Karpas-422 (cell line): ENCODE results near the gene CFAP46. TPM values are rescaled to one million over a fixed set of nuclear protein-coding genes. Genes with fewer than 3 reads are reported as not detected.

Source experiments
- DNase-seq: peaks from one replicate; pipeline ENCODE4 v3.0.0-alpha.2; 2015
- H2AFZ ChIP-seq: fragments of 200-600 bp; sonication (generic); 2 replicates; pipeline ENCODE4 v1.6.1; 2014; ENCODE audit warnings: antibody characterized with exemption, low read length, mixed read lengths
- H3K27ac ChIP-seq: fragments of 200-600 bp; sonication (generic); 2 replicates; pipeline ENCODE4 v1.5.1; 2014; ENCODE audit warnings: mild to moderate bottlenecking, low read length, moderate library complexity
- H3K27me3 ChIP-seq: fragments of 200-600 bp; sonication (generic); 2 replicates; pipeline ENCODE4 v1.6.1; 2014; ENCODE audit warnings: low read length, mixed read lengths
- H3K36me3 ChIP-seq: fragments of 200-600 bp; sonication (generic); 2 replicates; pipeline ENCODE4 v1.6.1; 2014; ENCODE audit warnings: low read length, mixed read lengths; ENCODE audit not compliant: insufficient read depth
- H3K4me1 ChIP-seq: fragments of 200-600 bp; sonication (generic); 2 replicates; pipeline ENCODE4 v1.6.1; 2014; ENCODE audit warnings: mild to moderate bottlenecking, low read length, mixed read lengths
- H3K4me2 ChIP-seq: fragments of 200-600 bp; sonication (generic); 2 replicates; pipeline ENCODE4 v1.6.1; 2014; ENCODE audit warnings: low read length, low read depth, mild to moderate bottlenecking; ENCODE audit not compliant: poor library complexity, severe bottlenecking
- H3K4me3 ChIP-seq: fragments of 200-600 bp; sonication (generic); 2 replicates; pipeline ENCODE4 v1.5.1; 2014; ENCODE audit warnings: mild to moderate bottlenecking, antibody characterized with exemption, low read length, mixed read lengths
- H3K79me2 ChIP-seq: fragments of 200-600 bp; sonication (generic); 2 replicates; pipeline ENCODE4 v1.6.1; 2014; ENCODE audit warnings: mild to moderate bottlenecking, low read length, mixed read lengths
- H3K9ac ChIP-seq: fragments of 200-600 bp; sonication (generic); 2 replicates; pipeline ENCODE4 v1.6.0; 2014; ENCODE audit warnings: low read length
- H3K9me2 ChIP-seq: fragments of 200-600 bp; sonication (generic), shearing (Covaris generic); replicated peaks from 2 replicates; pipeline ENCODE4 v1.6.0; 2014; ENCODE audit warnings: mild to moderate bottlenecking, low read length, moderate library complexity; ENCODE audit not compliant: insufficient read depth
- H3K9me3 ChIP-seq: fragments of 300-700, 200-600 bp; sonication (generic); 2 replicates; pipeline ENCODE4 v1.6.1; 2014; ENCODE audit warnings: low read length, mixed read lengths
- H4K20me1 ChIP-seq: fragments of 200-600 bp; sonication (generic); 2 replicates; pipeline ENCODE4 v1.6.1; 2014; ENCODE audit warnings: mild to moderate bottlenecking, antibody characterized with exemption, low read length, low read depth; ENCODE audit not compliant: insufficient read depth
- total RNA-seq: library from RNA; depleted of rRNA; stranded (reverse); fragments of >200 nt; shearing (Covaris generic); gene quantifications from 2 replicates; pipeline ENCODE4 v1.2.3, GENCODE V29; 2014; ENCODE audit warnings: low replicate concordance

The CFAP46 gene
- total RNA-seq, 1 experiment from 2014 or later: 0.22 TPM

- no peak overlapping the region for H3K27ac ChIP-seq
- no peaks in the 10 kb centered on the region for H3K27me3 ChIP-seq
- H3K36me3 ChIP-seq: no peaks in the 10 kb centered on the region
- no peak overlapping the region for H2AFZ ChIP-seq
- H3K79me2 ChIP-seq: no peaks in the 10 kb centered on the region
- H4K20me1 ChIP-seq: no peaks in the 10 kb centered on the region
- H3K4me3 ChIP-seq: no peak overlapping the region
- DNase-seq: no peak
- H3K4me1 ChIP-seq: no peaks in the 10 kb centered on the region
- H3K9me2 ChIP-seq: no peaks in the 10 kb centered on the region
- H3K9me3 ChIP-seq: peaks cover 5% of the 10 kb centered on the region; the same call in 1 of the 2 replicates
- H3K9ac ChIP-seq: no peak overlapping the region
- H3K4me2 ChIP-seq: no peak overlapping the region
These were observed 176.1 kb downstream of the CFAP46 start for GRCh38 chr10:132766291-132766690.

DNA sequence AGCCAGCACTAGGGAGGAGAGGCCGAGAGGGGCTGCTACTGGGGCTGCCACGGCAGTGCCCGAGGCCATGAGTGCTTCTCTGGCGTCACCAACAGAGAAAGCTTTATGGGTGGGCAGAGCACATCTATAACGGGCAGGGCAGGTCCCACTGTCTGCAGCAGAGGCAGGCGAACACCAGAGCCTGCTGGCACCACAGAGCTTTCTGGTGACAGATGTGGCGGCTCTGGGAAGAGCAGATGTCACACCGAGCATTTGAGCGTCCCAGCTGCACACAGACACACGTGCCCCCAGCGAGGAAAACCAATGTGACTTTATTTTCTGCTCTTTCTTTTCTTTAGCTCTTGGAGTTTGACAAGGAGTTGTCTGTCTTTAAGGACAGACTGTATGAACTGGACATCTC, 176.9 kb downstream of the CFAP46 start:
- no peaks in the 10 kb centered on the region for H3K79me2 ChIP-seq
- H3K27me3 ChIP-seq: no peaks in the 10 kb centered on the region
- H3K27ac ChIP-seq: no peak overlapping the region
- no peak overlapping the region for H3K4me2 ChIP-seq
- no peak for DNase-seq
- no peaks in the 10 kb centered on the region for H3K9me2 ChIP-seq
- no peak overlapping the region for H3K9ac ChIP-seq
- H3K36me3 ChIP-seq: no peaks in the 10 kb centered on the region
- no peak overlapping the region for H2AFZ ChIP-seq
- H3K9me3 ChIP-seq: no peaks in the 10 kb centered on the region; the same call in 1 of the 2 replicates
- no peak overlapping the region for H3K4me3 ChIP-seq
- H3K4me1 ChIP-seq: no peaks in the 10 kb centered on the region
- no peaks in the 10 kb centered on the region for H4K20me1 ChIP-seq

DNA sequence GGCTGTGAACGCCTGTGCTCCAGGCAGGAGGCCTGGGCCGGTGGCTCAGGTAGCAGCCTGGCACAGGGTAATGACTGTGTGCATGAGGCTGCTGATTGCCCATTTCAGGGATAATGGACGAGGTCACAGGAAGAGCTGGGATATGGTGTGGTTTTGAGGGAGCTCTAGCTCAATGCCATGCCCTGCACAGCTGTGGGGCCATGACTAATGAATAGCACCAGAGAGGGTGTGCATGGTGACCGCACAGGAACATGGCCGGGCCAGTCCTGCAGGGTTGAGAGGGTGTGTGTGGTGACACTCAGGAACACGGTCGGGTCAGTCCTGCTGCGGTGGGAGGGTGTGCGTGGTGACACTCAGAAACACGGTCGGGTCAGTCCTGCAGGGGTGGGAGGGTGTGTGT, 178.3 kb downstream of the CFAP46 start:
- Histone ChIP-seq H3K9ac (no peak overlapping the region), H3K27me3 (no peaks in the 10 kb centered on the region), H3K4me3 (no peak overlapping the region), H2AFZ (no peak overlapping the region), H3K36me3 (no peaks in the 10 kb centered on the region), H3K9me2 (no peaks in the 10 kb centered on the region), H4K20me1 (no peaks in the 10 kb centered on the region), H3K27ac (no peak overlapping the region), H3K4me1 (no peaks in the 10 kb centered on the region), H3K4me2 (no peak overlapping the region), H3K9me3 (no peaks in the 10 kb centered on the region; the same call in 1 of the 2 replicates), H3K79me2 (no peaks in the 10 kb centered on the region)
- DNase-seq: no peak

DNA sequence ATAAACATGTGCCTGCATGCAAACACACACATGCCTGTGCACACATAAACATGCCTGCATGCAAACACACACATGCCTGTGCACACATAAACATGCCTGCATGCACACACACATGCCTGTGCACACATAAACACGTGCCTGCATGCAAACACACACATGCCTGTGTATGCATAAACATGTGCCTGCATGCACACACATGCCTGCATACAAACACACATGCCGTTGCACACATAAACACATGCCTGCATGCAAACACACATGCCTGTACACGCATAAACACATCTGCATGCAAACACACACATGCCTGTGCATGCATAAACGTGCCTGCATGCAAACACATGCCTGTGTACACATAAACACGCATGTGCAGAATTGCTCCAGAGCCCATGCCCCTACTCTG, 178.8 kb downstream of the CFAP46 start:
- no peak overlapping the region for H3K4me3 ChIP-seq
- H3K4me1 ChIP-seq: no peaks in the 10 kb centered on the region
- no peaks in the 10 kb centered on the region for H3K9me2 ChIP-seq
- no peaks in the 10 kb centered on the region for H4K20me1 ChIP-seq
- no peak overlapping the region for H3K4me2 ChIP-seq
- H3K79me2 ChIP-seq: no peaks in the 10 kb centered on the region
- no peaks in the 10 kb centered on the region for H3K36me3 ChIP-seq
- no peak overlapping the region for H3K27ac ChIP-seq
- H3K9ac ChIP-seq: no peak overlapping the region
- no peaks in the 10 kb centered on the region for H3K27me3 ChIP-seq
- no peaks in the 10 kb centered on the region; the same call in 1 of the 2 replicates for H3K9me3 ChIP-seq
- no peak for DNase-seq
- H2AFZ ChIP-seq: no peak overlapping the region

GRCh38 chr10:132762267-132762666, 180.1 kb downstream of the CFAP46 start:
- H3K27ac ChIP-seq: no peak overlapping the region
- no peaks in the 10 kb centered on the region for H3K4me1 ChIP-seq
- H3K9me2 ChIP-seq: no peaks in the 10 kb centered on the region
- H3K9ac ChIP-seq: no peak overlapping the region
- no peaks in the 10 kb centered on the region for H4K20me1 ChIP-seq
- H3K4me3 ChIP-seq: no peak overlapping the region
- no peaks in the 10 kb centered on the region for H3K36me3 ChIP-seq
- no peaks in the 10 kb centered on the region for H3K79me2 ChIP-seq
- H3K9me3 ChIP-seq: no peaks in the 10 kb centered on the region
- no peak for DNase-seq
- H3K27me3 ChIP-seq: no peaks in the 10 kb centered on the region
- no peak overlapping the region for H3K4me2 ChIP-seq
- no peak overlapping the region for H2AFZ ChIP-seq

GRCh38 chr10:132761395-132762060, 180.8 kb downstream of the CFAP46 start:
- H3K36me3 ChIP-seq: no peaks in the 10 kb centered on the region
- no peak overlapping the region for H3K4me2 ChIP-seq
- H3K79me2 ChIP-seq: no peaks in the 10 kb centered on the region
- H3K4me1 ChIP-seq: no peaks in the 10 kb centered on the region
- H3K9ac ChIP-seq: no peak overlapping the region
- H3K4me3 ChIP-seq: no peak overlapping the region
- no peak for DNase-seq
- no peaks in the 10 kb centered on the region for H4K20me1 ChIP-seq
- no peak overlapping the region for H2AFZ ChIP-seq
- no peaks in the 10 kb centered on the region for H3K9me2 ChIP-seq
- no peaks in the 10 kb centered on the region for H3K27me3 ChIP-seq
- H3K27ac ChIP-seq: no peak overlapping the region
- H3K9me3 ChIP-seq: no peaks in the 10 kb centered on the region

DNA sequence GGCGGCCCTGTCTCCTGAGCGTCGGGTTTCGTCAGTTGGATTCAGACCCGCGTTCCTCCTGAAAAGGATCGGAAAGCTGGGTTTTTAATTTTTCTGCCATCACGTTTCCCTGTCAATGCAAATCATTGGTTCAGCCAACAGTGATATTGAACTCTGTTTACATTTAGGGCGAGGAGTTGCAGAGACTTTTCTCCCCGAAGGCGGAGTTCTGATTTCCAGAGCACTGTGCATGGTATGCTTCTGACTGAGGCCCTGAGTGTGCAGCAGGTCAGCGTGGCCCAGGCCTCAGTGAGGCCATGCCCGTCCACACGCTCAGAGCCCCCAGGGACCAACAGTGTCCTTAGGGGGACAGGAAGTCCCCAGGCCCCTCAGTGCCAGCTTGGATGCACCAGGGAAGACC, 183.5 kb downstream of the CFAP46 start:
- Histone ChIP-seq H3K4me3 (no peak overlapping the region), H3K27me3 (no peaks in the 10 kb centered on the region), H3K79me2 (no peaks in the 10 kb centered on the region), H3K27ac (no peak overlapping the region), H3K4me1 (no peaks in the 10 kb centered on the region), H3K9me3 (peaks cover 4% of the 10 kb centered on the region; the same call in 1 of the 2 replicates), H3K4me2 (no peak overlapping the region), H4K20me1 (no peaks in the 10 kb centered on the region), H3K9me2 (no peaks in the 10 kb centered on the region), H3K36me3 (no peaks in the 10 kb centered on the region), H3K9ac (no peak overlapping the region), H2AFZ (no peak overlapping the region)
- DNase-seq: no peak
